H9 (cell line): ENCODE results near the gene CCDC27. TPM values are rescaled to one million over a fixed set of nuclear protein-coding genes. Genes with fewer than 3 reads are reported as not detected.

ENCODE experiments used
- DNase-seq: peaks from one replicate; pipeline ENCODE4 v3.0.0-alpha.2; 2017
- H2AFZ ChIP-seq: one replicate; pipeline ENCODE4 v1.6.1; 2013; ENCODE audit warnings: mild to moderate bottlenecking, low read length, control low read depth, moderate library complexity
- H2AK5ac ChIP-seq: 2 replicates; pipeline ENCODE4 v1.6.1; 2013; ENCODE audit warnings: low read length, control low read depth, mixed read lengths; ENCODE audit not compliant: insufficient read length
- H2BK120ac ChIP-seq: one replicate; pipeline ENCODE4 v1.6.1; 2013; ENCODE audit warnings: low read depth, mild to moderate bottlenecking, low read length, control low read depth, inconsistent platforms; ENCODE audit not compliant: poor library complexity, severe bottlenecking
- H2BK12ac ChIP-seq: 2 replicates; pipeline ENCODE4 v1.6.1; 2013; ENCODE audit warnings: low read length, control low read depth, mixed read lengths, low read depth; ENCODE audit not compliant: insufficient read length
- H2BK15ac ChIP-seq: 2 replicates; pipeline ENCODE4 v1.6.1; 2013; ENCODE audit warnings: low read depth, low read length, control low read depth
- H2BK20ac ChIP-seq: one replicate; pipeline ENCODE4 v1.6.1; 2013; ENCODE audit warnings: low read depth, mild to moderate bottlenecking, low read length, control low read depth, inconsistent platforms; ENCODE audit not compliant: poor library complexity, severe bottlenecking
- H2BK5ac ChIP-seq: 2 replicates; pipeline ENCODE4 v1.6.1; 2013; ENCODE audit warnings: low read length, control low read depth, mixed read lengths; ENCODE audit not compliant: insufficient read length
- H3K14ac ChIP-seq: 2 replicates; pipeline ENCODE4 v1.6.1; 2013; ENCODE audit warnings: low read length, control low read depth; ENCODE audit not compliant: insufficient read depth
- H3K18ac ChIP-seq: 2 replicates; pipeline ENCODE4 v1.6.1; 2013; ENCODE audit warnings: low read depth, mild to moderate bottlenecking, mixed read lengths, low read length, control low read depth; ENCODE audit not compliant: insufficient read length
- H3K23ac ChIP-seq: 2 replicates; pipeline ENCODE4 v1.6.1; 2013; ENCODE audit warnings: low read length, control low read depth, mixed read lengths, low read depth; ENCODE audit not compliant: insufficient read length
- H3K23me2 ChIP-seq: 2 replicates; pipeline ENCODE4 v1.6.1; 2013; ENCODE audit warnings: low read depth, mild to moderate bottlenecking, mixed read lengths, low read length, control low read depth; ENCODE audit not compliant: insufficient read length, poor library complexity, severe bottlenecking
- H3K27ac ChIP-seq: 2 replicates; pipeline ENCODE4 v1.5.1; 2013; ENCODE audit warnings: low read length, control low read depth, mixed read lengths, low read depth; ENCODE audit not compliant: insufficient read length
- H3K27me3 ChIP-seq: 2 replicates; pipeline ENCODE4 v1.6.1; 2013; ENCODE audit warnings: low read length, control low read depth, inconsistent platforms; ENCODE audit not compliant: insufficient read depth
- H3K4ac ChIP-seq: 2 replicates; pipeline ENCODE4 v1.6.1; 2013; ENCODE audit warnings: low read depth, mild to moderate bottlenecking, control low read depth, inconsistent platforms, low read length, moderate library complexity
- H3K4me1 ChIP-seq: 2 replicates; pipeline ENCODE4 v1.6.1; 2013; ENCODE audit warnings: low read length, control low read depth, inconsistent platforms; ENCODE audit not compliant: insufficient read depth
- H3K4me2 ChIP-seq: 2 replicates; pipeline ENCODE4 v1.6.1; 2013; ENCODE audit warnings: low read length, control low read depth, mixed read lengths; ENCODE audit not compliant: insufficient read length, insufficient read depth
- H3K56ac ChIP-seq: 2 replicates; pipeline ENCODE4 v1.6.1; 2013; ENCODE audit warnings: low read depth, mild to moderate bottlenecking, mixed read lengths, low read length, control low read depth; ENCODE audit not compliant: insufficient read length
- H3K79me1 ChIP-seq: 2 replicates; pipeline ENCODE4 v1.6.1; 2013; ENCODE audit warnings: low read depth, mild to moderate bottlenecking, moderate library complexity, low read length, control low read depth, inconsistent platforms; ENCODE audit not compliant: insufficient read depth, poor library complexity, severe bottlenecking
- H3K79me2 ChIP-seq: 2 replicates; pipeline ENCODE4 v1.6.1; 2013; ENCODE audit warnings: low read length, control low read depth, inconsistent platforms; ENCODE audit not compliant: insufficient read depth
- H3K9ac ChIP-seq: 2 replicates; pipeline ENCODE4 v1.6.1; 2013; ENCODE audit warnings: low read length, control low read depth, mixed read lengths; ENCODE audit not compliant: insufficient read length; ENCODE audit errors: extremely low read depth
- H3K9me3 ChIP-seq: one replicate; pipeline ENCODE4 v1.6.1; 2013; ENCODE audit warnings: low read depth, low read length, inconsistent platforms; ENCODE audit not compliant: control insufficient read depth
- H3T11ph ChIP-seq: one replicate; pipeline ENCODE4 v1.6.1; 2013; ENCODE audit warnings: mild to moderate bottlenecking, low read length, control low read depth, inconsistent platforms
- H4K20me1 ChIP-seq: one replicate; pipeline ENCODE4 v1.6.1; 2013; ENCODE audit not compliant: control insufficient read depth, insufficient read length, insufficient read depth
- H4K5ac ChIP-seq: 2 replicates; pipeline ENCODE4 v1.6.1; 2013; ENCODE audit warnings: low read depth, mild to moderate bottlenecking, mixed read lengths, low read length, control low read depth; ENCODE audit not compliant: insufficient read length
- H4K8ac ChIP-seq: replicated peaks from 2 replicates; pipeline ENCODE4 v1.6.1; 2013; ENCODE audit warnings: low read length, control low read depth, mixed read lengths, low read depth; ENCODE audit not compliant: insufficient read length
- H4K91ac ChIP-seq: 2 replicates; pipeline ENCODE4 v1.6.1; 2013; ENCODE audit warnings: low read depth, mild to moderate bottlenecking, moderate library complexity, mixed read lengths, low read length, control low read depth; ENCODE audit not compliant: insufficient read length
- H3K27ac Mint-ChIP-seq, 3 experiments: 2 replicates in 2 of 3; 3 replicates in 1 of 3; pipeline ENCODE4 v1.8.0; 2020 to 2021; ENCODE audit warnings: mixed read lengths in 3 of 3, mild to moderate bottlenecking in 1 of 3, moderate library complexity in 1 of 3
- H3K27me3 Mint-ChIP-seq: 2 replicates; pipeline ENCODE4 v1.8.0; 2021; ENCODE audit warnings: low read depth, mild to moderate bottlenecking, moderate library complexity, mixed read lengths
- H3K36me3 Mint-ChIP-seq, 3 experiments: 2 replicates in 2 of 3; 3 replicates in 1 of 3; pipeline ENCODE4 v1.8.0; 2020 to 2021; ENCODE audit warnings: low read depth in 3 of 3, mixed read lengths in 3 of 3; ENCODE audit not compliant: insufficient read depth in 1 of 3
- H3K4me1 Mint-ChIP-seq, 2 experiments: 2 replicates each; pipeline ENCODE4 v1.8.0; 2020; ENCODE audit warnings: mixed read lengths in 2 of 2
- H3K4me3 Mint-ChIP-seq, 2 experiments: 2 replicates in 1 of 2; 3 replicates in 1 of 2; pipeline ENCODE4 v1.8.0; 2020 to 2021; ENCODE audit warnings: mild to moderate bottlenecking in 2 of 2, mixed read lengths in 2 of 2, moderate library complexity in 1 of 2
- H3K9me3 Mint-ChIP-seq, 2 experiments: 2 replicates in 1 of 2; 3 replicates in 1 of 2; pipeline ENCODE4 v1.8.0; 2020; ENCODE audit warnings: mild to moderate bottlenecking in 2 of 2, mixed read lengths in 2 of 2, moderate library complexity in 1 of 2
- WGBS: extraction: QIAGEN DNeasy Blood & Tissue Kit; methylation state at CpG from one replicate; pipeline ENCODE4 v1.1.7; 2013; ENCODE audit warnings: missing lambda C conversion rate, low lambda C conversion rate, mixed read lengths; ENCODE audit not compliant: insufficient read length; ENCODE audit errors: extremely low coverage; 5-methylcytosine and 5-hydroxymethylcytosine counted together
- total RNA-seq: library from RNA; stranded (reverse); gene quantifications from 2 replicates; pipeline ENCODE4 v1.2.1, GENCODE V29; 2021
- TF ChIP-seq, protein P1 (sequence below): fragments of 200-600 bp; sonication (generic); conservative IDR thresholded peaks from 3 replicates; pipeline ENCODE4 v1.8.0; 2021; ENCODE audit warnings: antibody characterized with exemption, mild to moderate bottlenecking

Gene CCDC27
- total RNA-seq, 1 experiment from 2014 or later = not detected

- H3K9me3 ChIP-seq = no peaks in the 10 kb centered on the region
- no peaks in the 10 kb centered on the region for H3K23me2 ChIP-seq
- no peaks in the 10 kb centered on the region for H3K4me1 ChIP-seq
- no peak overlapping the region for H3K9ac ChIP-seq
- H2BK120ac ChIP-seq = no peak overlapping the region
- H2BK5ac ChIP-seq = no peak overlapping the region
- H3K27ac Mint-ChIP-seq = no peak overlapping the region
- no peak overlapping the region for H2AK5ac ChIP-seq
- H3K14ac ChIP-seq = no peak overlapping the region; the same call in 1 of the 2 replicates
- no peak overlapping the region for H4K5ac ChIP-seq
- H4K20me1 ChIP-seq = no peaks in the 10 kb centered on the region
- H3K79me2 ChIP-seq = no peaks in the 10 kb centered on the region
- H3K4me1 Mint-ChIP-seq = peaks cover 0 to 13% of the 10 kb centered on the region in 2 experiments; a peak in 2 of 4 replicates
- H3K4ac ChIP-seq = no peak overlapping the region
- no peak overlapping the region for H3K27ac ChIP-seq
- no peak overlapping the region for H3K4me2 ChIP-seq
- H4K91ac ChIP-seq = no peak overlapping the region
- DNase-seq = peak; percentile 76
- H4K8ac ChIP-seq = peak overlapping the region; percentile 9
- no peak overlapping the region for H2BK12ac ChIP-seq
- TF ChIP-seq, protein P1, sequence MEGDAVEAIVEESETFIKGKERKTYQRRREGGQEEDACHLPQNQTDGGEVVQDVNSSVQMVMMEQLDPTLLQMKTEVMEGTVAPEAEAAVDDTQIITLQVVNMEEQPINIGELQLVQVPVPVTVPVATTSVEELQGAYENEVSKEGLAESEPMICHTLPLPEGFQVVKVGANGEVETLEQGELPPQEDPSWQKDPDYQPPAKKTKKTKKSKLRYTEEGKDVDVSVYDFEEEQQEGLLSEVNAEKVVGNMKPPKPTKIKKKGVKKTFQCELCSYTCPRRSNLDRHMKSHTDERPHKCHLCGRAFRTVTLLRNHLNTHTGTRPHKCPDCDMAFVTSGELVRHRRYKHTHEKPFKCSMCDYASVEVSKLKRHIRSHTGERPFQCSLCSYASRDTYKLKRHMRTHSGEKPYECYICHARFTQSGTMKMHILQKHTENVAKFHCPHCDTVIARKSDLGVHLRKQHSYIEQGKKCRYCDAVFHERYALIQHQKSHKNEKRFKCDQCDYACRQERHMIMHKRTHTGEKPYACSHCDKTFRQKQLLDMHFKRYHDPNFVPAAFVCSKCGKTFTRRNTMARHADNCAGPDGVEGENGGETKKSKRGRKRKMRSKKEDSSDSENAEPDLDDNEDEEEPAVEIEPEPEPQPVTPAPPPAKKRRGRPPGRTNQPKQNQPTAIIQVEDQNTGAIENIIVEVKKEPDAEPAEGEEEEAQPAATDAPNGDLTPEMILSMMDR = no peak
- peaks cover 6 to 18% (median 10%) of the 10 kb centered on the region in 3 experiments; a peak in 5 of 7 replicates for H3K36me3 Mint-ChIP-seq
- H3K18ac ChIP-seq = no peak overlapping the region
- H2BK20ac ChIP-seq = no peak overlapping the region
- no peak overlapping the region for H2BK15ac ChIP-seq
- H3K23ac ChIP-seq = no peak overlapping the region
- no peak overlapping the region for H2AFZ ChIP-seq
- no peaks in the 10 kb centered on the region for H3K9me3 Mint-ChIP-seq
- no peaks in the 10 kb centered on the region for H3K79me1 ChIP-seq
- H3K4me3 Mint-ChIP-seq = no peak overlapping the region
- H3K27me3 Mint-ChIP-seq = peaks cover 2% of the 10 kb centered on the region; the same call in 1 of the 2 replicates
- no peaks in the 10 kb centered on the region; the same call in 1 of the 2 replicates for H3K27me3 ChIP-seq
- no peak overlapping the region for H3T11ph ChIP-seq
- H3K56ac ChIP-seq = no peak overlapping the region
- no CpG with 5 or more reads among the region's 37 CpGs for WGBS
Measured at GRCh38 chr1:3732434-3733093, 19.7 kb upstream of the CCDC27 start.
